Stimulated activated CD8-positive, alpha-beta memory T cell treated with anti-CD3 and anti-CD28 coated beads, Interleukin-7, amount 100 ng/mL, for 48 hours (primary cell): Measurements from ENCODE around the gene BTBD9.

Experiments
- DNase-seq, 2 donors: peaks; one replicate each; pipeline ENCODE4 v3.0.0-alpha.2; 2020; ENCODE audit warnings: low read depth in 1 of 2; ENCODE audit errors: extremely low read depth in 1 of 2

The BTBD9 gene

DNA sequence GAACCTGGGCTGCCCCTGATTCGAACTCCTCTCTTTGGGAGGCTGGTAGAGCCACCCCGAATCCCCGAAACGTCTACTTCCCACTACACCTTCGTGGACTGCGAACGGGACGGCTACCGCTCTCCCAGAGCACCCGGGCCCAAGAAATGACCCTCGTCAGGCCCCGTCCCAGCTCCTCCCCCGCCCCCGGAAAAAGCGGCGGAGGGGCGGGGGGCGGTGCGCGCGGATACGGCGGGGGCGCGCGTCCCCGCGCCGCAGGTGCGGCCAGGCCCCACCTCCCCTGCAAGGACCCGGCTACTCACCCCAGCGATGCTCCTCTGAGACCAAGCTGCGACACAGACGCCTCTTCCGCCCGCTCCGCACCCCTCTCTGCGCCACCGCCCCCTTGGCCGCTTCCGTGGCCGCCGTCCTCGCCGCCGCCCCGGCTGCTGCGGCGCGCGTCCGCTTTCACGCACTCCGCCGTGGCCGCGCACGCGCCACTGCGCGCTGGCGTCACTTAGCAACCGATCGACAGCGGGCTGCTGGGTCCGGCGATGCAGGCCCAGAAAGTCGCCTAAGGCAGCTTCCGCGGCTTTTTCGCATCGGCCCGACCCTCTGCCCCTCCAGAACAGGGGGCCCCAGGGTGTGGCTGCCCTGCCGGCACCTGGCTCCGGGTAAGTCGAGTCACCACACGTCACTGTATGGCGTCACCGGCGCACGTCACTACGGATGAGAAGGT, at the start of gene BTBD9:
BTBD9 (minus strand) TSS at position 432 of the 718 bp plus-strand sequence.
- peak; percentile 58 for DNase-seq

GRCh38 chr6:38688579-38689087, 48.9 kb upstream of the BTBD9 start:
- DNase-seq = no peak

GRCh38 chr6:38687549-38687948, 47.8 kb upstream of the BTBD9 start:
- DNase-seq = no peak

- no peak for DNase-seq
These were observed 47.3 kb upstream of the BTBD9 start for GRCh38 chr6:38687043-38687353.

DNA sequence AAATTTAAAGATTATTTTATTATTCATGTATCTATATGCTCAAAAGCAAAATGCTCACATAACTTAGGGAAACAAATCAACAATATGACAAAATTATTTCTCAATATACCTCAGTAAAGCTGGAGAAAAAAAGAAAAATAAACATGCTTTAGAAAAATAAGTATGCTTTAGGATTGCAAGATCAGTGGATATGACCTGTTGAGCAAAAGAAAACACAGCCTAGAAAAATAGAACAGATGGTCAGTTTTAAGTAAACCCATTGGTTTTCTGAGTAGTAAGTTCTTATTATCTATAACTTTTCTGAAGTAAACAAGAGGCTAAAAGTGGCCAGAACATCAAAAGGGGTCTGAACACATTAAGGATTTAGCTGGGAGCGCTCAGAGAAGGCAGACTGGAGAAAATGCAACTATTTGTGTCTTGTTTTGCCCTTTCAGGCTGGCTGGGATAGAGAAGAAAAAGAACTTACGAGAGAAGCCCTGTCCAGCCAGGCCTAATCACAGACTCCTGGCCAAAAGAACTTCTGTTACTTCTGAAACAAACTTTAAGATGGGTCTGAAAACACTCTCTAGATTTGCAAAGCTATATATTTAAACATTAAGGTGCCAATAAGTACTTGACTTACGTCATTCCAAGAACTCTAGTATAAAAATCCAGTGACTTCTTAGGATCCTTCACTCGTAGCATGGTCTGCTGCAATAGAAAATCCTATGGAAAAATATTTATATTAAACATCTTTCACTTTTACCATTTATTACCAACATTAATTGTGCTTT, 46.7 kb upstream of the BTBD9 start:
- DNase-seq = no peak

DNA sequence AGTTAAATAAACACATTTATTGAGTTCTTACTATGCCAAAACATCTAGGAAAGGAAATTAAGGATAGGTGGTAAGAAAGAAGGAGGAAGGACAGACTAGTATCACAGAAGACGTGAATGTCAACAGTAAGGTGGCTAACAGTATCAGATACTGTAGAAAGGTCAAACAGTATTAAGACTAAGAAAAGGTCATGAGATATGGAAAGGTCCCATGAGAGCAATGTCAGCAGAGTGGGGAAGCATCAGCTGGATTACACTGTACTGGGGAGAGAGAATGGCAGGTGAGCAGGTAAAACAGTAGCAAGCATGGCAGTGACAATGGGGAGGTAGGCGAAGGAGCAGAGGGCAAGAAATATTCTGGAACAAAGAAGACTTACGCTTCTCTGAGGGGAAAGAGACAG, 45.2 kb upstream of the BTBD9 start:
- DNase-seq = no peak

- no peak for DNase-seq
These were observed 44.5 kb upstream of the BTBD9 start for GRCh38 chr6:38684237-38684636.

- DNase-seq = no peak
These were observed 42.1 kb upstream of the BTBD9 start for GRCh38 chr6:38681850-38682249.

GRCh38 chr6:38679668-38680067, 39.9 kb upstream of the BTBD9 start:
- no peak for DNase-seq

GRCh38 chr6:38678178-38678760, 38.5 kb upstream of the BTBD9 start:
- DNase-seq = no peak

DNA sequence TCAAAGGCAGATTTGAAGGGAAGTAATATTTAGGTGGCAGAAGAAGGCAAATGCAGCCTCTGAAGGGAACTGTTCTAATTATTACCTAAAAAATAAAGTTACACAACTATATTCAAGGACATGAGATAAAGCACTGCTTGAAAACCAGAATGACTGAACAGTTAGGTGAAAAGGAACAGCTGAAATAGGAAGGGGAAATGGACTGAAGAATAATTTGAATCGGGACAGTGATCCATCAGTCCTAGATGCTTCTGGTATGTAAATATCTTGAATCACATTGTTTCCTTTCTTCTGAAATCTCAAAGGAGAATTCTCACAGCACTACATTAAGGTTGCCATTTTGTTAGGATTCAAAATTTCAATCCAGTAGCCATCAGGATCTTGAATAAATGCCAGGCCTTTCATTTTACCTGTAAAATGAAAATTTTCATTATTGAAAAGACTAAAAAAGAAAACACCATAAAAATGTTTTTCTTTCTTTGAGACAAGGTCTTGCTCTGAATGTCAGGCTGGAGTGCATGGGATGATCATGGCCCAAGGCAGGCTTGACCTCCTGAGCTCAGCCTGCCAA, 37.3 kb upstream of the BTBD9 start:
- DNase-seq = no peak

DNA sequence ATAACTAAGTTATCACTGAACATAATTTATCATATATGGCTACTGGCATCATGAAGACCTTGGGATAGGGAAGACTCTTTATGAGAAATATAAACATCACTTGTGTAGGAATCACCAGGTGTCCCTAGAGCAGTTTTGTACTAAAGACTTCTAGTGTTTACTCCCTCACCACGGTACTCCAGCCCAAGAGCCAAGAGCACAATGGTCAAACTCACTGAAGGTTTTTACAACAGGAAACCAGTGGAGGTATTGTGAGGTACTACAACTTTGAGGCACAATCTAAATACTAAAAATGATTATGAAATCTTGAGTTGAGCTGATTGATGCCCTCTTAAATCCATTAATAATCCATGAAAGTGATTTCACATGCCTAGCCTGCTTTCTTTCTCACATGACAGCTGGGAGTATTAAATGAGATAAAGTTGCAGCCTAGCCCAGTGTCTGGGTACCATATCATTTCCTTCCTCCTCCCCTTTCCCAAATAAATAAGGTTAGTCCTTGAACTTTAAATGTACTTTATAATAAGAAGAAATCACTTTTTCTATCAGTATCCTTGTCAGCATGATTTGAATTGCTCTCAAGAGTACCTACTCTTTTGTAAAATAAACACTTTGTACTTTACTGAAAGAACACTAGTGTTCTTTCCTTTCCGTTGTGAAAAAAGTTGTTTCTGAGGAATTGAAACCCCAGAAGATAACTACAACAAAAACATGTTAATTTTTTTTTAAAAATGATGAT, 36.7 kb upstream of the BTBD9 start:
- no peak for DNase-seq

GRCh38 chr6:38673397-38674165, 33.9 kb upstream of the BTBD9 start:
- DNase-seq = no peak

- DNase-seq = peak in 1 of 2 donors; percentile 4
These were observed 32.2 kb upstream of the BTBD9 start for GRCh38 chr6:38671885-38672467.

DNA sequence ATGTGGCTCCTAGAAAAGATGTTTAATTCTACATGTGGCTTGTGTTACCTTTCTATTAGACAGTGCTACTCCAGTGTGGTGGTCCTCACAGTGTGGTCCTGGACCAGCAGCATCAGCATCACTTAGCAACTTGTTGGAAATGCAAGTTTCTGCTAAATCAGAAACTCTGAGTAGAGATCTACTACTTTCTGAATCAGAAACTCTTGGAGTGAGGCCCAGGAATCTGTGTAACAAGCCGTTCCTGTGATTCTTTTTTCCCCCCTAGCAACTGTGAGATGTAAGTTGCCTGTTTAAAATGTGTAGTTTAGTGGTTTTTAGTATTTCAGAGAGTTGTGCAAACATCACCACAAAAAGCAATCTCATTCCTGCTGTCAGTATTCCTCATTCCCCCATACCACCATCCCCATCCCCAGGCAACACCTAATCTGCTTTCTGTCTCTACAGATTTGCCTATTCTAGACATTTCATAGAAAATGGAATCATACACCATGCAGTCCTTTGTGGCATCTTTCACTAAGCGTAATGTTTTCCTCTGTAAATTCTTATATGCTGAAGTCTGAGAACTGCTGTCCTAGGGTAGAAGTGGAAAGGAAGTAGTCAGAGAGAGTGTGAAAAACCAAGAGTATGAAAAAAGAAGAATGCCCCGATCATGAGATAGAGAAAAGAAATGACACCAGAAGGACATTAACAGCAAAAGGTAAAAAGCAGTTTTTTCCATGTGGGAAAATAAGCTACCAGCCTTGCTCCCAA, 18.9 kb upstream of the BTBD9 start:
- no peak for DNase-seq

- no peak for DNase-seq
These were observed 17.2 kb upstream of the BTBD9 start for GRCh38 chr6:38656896-38657295.

- DNase-seq = no peak
These were observed 14.5 kb upstream of the BTBD9 start for GRCh38 chr6:38654263-38654662.

DNA sequence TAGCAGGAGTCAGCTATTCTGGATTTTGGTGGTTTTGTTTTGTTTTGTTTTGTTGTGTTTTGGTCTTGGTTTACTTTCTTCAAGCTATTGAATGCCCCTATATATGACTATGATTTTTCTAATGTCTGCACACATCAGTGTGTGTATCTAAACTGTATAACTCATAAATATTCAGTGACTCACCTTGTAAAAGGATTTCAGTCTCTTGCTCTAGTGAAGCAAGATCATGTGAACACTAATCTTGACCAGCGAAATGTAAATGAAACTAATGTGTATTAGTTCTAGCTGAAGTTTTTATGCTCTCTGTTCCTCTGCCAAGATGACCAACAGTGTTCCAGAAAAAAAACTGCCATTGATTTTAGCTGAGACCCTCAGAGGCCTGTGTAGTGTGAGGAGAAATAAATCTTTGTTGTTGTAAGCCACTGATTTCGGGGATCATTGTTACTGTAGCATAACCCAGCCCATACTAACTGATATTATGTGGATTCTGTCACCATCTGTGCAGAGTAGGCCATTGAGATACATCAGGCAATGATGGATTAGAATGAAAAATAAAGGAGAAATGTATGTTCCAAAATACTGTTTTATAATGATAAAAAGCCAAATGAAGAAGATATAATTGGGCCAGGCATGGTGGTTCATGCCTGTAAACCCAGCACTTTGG, 11.5 kb upstream of the BTBD9 start:
- no peak for DNase-seq
